ENCODE results near the gene LBHD2. TPM values are rescaled to one million over a fixed set of nuclear protein-coding genes. Genes with fewer than 3 reads are reported as not detected.
A peak's percentile ranks its signal among the peaks of the same experiment; 100 is the strongest.

Gene LBHD2
- total and polyA plus RNA-seq, 2 of the 13 experiments (the other 11 are each of a cell fraction or from before 2014, with no cell fraction given): 0.67 to 1.00 TPM

- TF ChIP-seq KIAA2018 (CRISPR knock-in tag; IDR thresholded peaks at IDR 0.05; ENCODE audit: borderline replicate concordance): no peak
- TF ChIP-seq ZNF816 (CRISPR knock-in tag; IDR thresholded peaks at IDR 0.05; ENCODE audit: borderline replicate concordance): peak; percentile 48
- no peak for TF ChIP-seq ZFP62 (CRISPR knock-in tag; IDR thresholded peaks at IDR 0.05)
- peak; percentile 62; the same call in 1 of the 2 replicates for TF ChIP-seq KAT8 (CRISPR knock-in tag; IDR thresholded peaks at IDR 0.05)
- TF ChIP-seq SIN3A (IDR thresholded peaks at IDR 0.05; ENCODE audit: borderline replicate concordance, low read depth, low read length): peak; percentile 76; the same call in 1 of the 2 replicates
- TF ChIP-seq ZMAT5 (CRISPR knock-in tag; IDR thresholded peaks at IDR 0.05; ENCODE audit: borderline replicate concordance, low read depth): no peak
- no peak for TF ChIP-seq ZBTB42 (CRISPR knock-in tag; IDR thresholded peaks at IDR 0.05)
- TF ChIP-seq TERF1 (CRISPR knock-in tag; IDR thresholded peaks at IDR 0.05): no peak
- no peak for TF ChIP-seq SRSF9 (IDR thresholded peaks at IDR 0.05; ENCODE audit: borderline replicate concordance, insufficient read depth, low read depth, low read length, poor library complexity, severe bottlenecking)
- peak; percentile 87 for TF ChIP-seq FOXK1 (CRISPR knock-in tag; IDR thresholded peaks at IDR 0.05; ENCODE audit: borderline replicate concordance, low read depth)
- no peak for TF ChIP-seq ZNF878 (CRISPR knock-in tag; IDR thresholded peaks at IDR 0.05)
- peak; percentile 58 for TF ChIP-seq KMT2B (CRISPR knock-in tag; IDR thresholded peaks at IDR 0.05)
- no peak for TF ChIP-seq ATAD3A (CRISPR knock-in tag; IDR thresholded peaks at IDR 0.05)
- peak; percentile 53 for TF ChIP-seq MNT (IDR thresholded peaks at IDR 0.05)
- TF ChIP-seq DRAP1 (CRISPR knock-in tag; IDR thresholded peaks at IDR 0.05): peak; percentile 94
- peak; percentile 77 for TF ChIP-seq FOXA3 (CRISPR knock-in tag; IDR thresholded peaks at IDR 0.05)
- peak; percentile 80; the same call in 1 of the 2 replicates for TF ChIP-seq MAF1 (CRISPR knock-in tag; IDR thresholded peaks at IDR 0.05; ENCODE audit: borderline replicate concordance)
Observed at GRCh38 chr14:103099081-103099732, 15.2 kb downstream of the LBHD2 start (continued).
